Middle frontal gyrus (tissue), 1 donor: Measurements from ENCODE around the gene VPS13C.
"Not testable (repeated sequence)": the region's sequence is repeated elsewhere in the genome, so short reads cannot be mapped to it uniquely, and the experiment has no call there.

Experiments used
- DNase-seq: peaks from one replicate; pipeline ENCODE4 v3.0.0-alpha.2; 2015; ENCODE audit warnings: low spot score; ENCODE audit errors: extremely low spot score

VPS13C gene

GRCh38 chr15:62047282-62047827, 12.9 kb downstream of the VPS13C start:
- DNase-seq: no peak

DNA sequence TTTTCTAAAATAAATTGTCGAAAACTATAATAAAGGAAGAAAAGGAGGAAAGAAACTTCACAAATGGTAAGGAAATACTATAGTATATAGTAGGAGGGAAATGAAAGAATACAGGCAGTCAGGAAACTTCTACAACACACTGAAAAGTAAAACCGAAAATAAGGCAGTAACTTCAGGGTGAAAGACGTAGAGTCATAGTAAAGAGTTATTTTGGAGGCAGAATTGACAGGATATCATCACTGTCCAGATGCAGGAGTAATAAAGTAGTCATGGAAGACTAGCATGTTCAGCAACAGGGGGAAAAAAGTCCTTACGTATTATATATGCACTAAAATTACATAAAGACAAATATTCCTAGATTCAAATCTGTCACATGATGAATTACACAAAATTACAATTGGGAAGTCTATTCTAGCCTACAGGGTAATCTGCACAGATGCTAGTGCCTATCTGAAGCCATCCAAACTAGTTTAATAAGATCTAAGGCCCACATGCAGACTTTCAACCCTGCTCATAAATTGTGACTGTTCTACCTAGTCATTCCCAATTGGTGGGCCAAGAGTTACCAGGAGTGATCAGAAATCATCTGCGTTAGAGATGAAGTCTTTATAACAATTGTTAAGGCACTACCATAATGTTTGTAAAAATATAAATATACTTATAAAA, 14.0 kb downstream of the VPS13C start:
- DNase-seq: no peak

GRCh38 chr15:62035256-62035924, 24.9 kb downstream of the VPS13C start:
- DNase-seq: no peak

- no peak for DNase-seq
Observed at GRCh38 chr15:62027916-62028315, 32.3 kb downstream of the VPS13C start.

DNA sequence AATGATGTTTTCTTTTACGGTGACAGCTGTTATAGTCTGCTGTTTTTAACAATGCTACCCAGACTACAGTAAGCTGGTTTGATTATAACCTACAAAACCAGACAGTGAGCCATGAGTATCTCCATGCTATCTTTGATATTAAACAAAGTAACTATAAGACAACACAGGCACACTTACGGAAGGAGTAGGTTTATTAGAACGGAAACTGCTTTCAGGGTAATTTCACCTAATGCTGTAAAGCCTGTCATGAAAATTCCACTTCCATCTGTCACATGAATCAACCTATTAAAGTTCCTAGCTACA, 33.0 kb downstream of the VPS13C start:
- DNase-seq: no peak

DNA sequence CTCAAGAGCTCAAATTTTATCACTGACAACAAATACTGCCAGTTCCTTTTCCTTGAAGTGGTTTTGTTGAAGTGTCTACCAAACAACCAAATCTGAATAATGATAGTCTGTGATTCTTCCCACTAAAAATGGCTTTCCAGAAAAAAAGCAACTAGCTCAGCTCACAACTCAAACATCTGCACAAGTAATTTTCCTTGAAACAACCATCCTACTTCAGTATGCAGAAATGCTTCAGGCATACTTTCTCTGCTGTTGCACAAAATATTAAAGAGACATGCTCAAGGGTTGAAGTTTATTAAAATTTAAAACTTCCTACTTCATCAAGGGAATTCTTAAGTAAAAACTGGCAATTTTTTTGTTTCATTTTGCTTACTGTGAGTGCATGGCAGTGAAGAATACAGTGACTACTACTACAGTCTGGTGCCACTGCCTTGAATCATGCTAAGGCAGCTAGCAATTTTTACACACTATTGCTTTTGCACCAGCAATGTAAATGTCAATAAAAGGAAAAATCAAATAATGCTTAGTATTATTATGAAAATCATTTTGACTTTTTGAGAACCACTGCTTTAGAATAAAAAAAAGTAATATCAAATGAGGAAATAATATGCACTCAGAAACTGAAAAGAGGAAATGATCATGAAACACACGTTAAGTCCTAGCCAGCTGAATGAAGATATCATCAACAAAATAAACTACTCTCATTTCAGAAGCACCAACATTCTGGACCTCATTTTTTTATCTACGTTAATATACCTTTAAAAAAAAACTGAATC, 33.6 kb downstream of the VPS13C start:
- no peak for DNase-seq

DNA sequence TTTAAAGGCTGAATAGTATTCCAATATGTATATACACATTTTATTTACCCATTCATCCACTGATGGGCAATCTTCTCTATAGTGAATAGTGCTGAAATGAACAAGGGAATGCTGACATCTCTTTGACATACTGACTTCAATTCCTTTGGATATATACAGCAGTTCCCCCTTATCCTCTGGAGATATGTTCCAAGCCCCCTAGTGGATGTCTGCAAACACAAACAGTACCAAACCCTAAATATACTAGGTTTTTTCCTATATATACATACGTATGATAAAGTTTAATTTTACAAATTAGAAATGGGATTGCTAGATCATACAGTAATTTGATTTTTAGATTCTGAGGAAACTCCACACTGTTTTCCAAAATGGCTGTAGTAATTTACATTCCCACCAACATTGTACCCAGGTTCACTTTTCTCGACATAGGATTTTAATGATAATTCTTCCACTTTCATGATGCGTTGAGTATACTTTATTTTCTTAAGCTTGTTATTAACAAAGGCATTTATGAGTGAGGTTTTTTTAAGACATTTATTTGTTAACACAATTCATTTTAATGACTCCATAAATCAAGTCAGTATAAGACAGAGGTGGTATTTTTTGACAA, 38.2 kb downstream of the VPS13C start:
- no peak for DNase-seq

DNA sequence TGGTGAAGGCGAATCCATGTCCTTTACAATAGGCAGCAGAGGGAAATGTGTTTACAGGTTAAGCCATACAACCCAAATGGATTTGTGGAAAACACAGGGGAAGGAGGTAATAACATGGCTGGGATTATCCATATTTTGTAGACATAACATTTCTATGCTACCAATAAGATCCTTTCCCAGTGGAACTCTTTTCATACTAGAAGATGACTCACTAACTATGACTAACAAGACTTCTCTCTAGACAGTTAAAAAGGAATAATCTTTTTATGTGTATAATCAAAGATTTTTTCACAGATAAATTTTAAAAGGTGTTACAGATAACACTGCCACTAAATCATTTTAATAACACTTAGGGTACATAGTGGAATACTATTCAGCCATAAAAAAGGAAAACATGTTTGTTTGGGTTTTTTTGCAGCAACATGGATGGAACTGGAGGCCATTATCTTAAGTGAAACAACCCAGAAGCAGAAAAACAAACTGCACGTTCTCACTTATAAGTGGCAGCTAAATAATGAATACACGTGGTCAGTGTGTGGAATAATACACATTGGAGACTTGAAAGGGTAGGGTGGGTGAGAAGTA, 39.6 kb downstream of the VPS13C start:
- DNase-seq: no peak

- DNase-seq: not testable (repeated sequence)
Observed at GRCh38 chr15:62005354-62005753, 54.9 kb downstream of the VPS13C start.

- no peak for DNase-seq
Observed at GRCh38 chr15:61997786-61998185, 62.5 kb downstream of the VPS13C start.

DNA sequence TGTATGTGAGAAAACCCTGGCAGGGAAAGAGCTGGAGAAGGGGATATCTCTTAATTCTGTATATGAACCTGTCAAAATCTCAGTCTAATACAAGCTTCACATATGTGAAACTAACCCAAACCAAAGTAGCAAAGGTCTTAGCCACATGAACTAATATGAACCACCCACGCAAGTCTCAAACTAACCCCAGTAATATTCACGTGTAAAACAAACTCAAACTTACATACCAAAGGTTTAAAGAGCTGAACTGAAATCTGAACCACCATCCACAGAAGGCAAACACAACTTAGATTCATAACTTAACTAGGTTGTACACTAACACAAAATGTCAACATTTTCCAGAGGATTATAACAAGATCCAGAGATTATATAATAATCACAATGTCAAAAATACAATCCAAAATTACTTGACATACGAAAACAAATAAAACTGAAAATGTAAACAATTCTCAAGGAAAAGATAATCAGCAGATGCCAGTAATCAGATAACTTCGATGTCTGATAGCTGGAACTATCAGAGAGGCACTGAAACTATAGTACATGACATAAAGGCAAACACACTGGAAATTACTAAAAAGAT, 64.1 kb downstream of the VPS13C start:
- DNase-seq: no peak

DNA sequence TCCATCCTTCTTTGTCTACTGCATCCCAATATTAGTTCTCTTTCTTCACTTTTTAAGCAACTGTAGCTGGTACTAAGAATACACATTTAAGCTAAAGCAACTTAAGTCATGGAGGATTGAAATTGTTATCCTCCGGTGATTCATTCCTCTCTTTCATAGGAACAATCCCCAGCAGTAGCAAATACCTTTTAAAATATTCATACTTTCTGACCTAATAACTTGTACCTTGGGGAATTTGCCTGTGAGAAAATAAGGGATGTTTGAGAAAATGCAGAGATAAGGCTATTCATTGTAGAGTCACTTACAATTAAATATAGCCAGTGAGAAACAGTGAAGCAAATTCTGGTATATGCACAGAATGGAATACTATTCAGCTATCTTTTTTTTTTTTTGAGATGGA, 66.0 kb downstream of the VPS13C start:
- DNase-seq: no peak

DNA sequence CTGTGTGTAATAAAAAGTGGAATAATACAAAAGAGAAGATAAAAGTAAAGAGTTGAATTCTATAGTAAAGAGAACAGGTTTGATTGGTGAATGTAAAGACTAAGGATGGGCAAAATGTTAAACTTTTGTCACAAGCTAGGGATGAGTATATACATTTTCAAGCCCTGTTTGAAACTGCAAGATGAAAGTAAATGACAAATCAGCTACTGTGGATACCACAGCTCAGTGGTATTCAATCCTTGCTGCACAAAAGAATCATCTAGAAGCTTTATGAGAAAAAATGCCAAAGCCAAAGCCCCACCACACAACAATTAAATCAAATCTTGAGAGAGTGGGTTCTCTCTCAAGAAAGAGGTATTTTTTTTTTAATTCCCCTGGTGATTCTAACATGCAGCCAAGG, 67.7 kb downstream of the VPS13C start:
- no peak for DNase-seq

DNA sequence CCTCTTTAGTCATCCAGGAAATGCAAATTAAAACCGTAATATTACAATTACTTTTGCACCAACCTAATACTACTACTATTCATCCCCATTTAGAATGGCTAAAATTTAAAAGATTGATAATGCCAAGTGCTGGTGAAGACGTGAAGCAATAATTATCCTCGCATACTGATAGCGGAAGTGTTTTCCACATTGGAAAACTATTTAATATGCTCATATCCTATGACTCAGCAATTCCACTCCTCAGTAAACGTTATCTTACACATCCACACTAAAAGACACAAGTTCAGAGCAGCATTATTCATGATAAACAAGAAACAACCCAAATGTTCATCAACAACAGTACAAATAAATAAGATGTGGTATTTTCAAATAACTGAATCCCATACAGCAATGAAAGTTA, 70.6 kb downstream of the VPS13C start:
- no peak for DNase-seq

DNA sequence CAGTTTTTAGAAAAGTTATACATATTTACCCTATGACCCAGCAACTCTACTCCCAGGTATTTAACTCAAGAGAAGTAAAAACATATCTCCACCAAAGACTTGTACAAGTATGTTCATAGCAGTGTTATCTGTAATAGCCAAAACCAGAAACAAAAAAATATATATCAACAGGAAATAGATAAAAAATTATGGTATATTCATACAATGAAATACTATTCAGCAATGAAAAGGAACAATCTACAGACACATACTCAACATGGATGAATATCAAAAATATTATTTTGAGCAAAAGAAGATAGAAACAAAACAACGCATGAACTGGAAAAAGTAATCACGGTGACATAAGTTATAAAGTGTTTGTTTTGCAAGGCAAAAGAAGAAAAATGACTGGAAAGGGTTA, 72.4 kb downstream of the VPS13C start:
- no peak for DNase-seq

DNA sequence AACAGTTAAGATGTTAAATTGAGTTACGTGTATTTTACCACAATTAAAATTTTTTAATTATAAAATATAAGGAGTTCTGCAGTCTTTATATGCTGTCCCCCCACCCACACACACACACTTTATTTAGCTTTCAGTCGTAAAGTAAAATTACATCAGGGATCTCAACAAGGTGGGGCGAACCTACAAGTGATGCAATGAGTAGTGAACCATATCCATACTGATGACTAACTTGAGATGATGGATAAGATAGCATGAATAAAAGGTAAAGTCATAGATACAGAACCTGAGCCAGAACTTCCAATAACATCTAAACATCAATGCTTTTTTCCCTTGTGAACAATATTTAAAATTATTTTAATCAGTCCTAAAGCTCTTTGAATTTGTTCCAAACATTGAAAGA, 77.2 kb downstream of the VPS13C start:
- DNase-seq: no peak

DNA sequence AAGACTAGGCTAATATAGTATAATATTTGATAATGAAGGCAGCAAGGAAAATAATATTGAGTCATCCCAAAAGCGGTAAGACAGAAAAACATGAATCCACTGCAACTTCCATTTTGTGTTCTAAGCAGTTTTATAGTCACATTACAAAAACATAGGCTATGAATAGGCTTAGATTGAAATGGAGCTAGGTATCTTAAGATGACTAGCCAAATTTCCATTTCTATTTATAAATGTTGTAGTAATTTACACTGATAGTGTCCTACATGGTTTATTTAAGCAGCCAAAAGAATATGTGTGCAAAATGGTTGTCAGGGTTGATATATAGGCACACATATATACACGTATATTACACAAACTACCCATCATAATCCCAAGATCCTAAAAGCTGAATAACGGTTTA, 82.0 kb downstream of the VPS13C start:
- no peak for DNase-seq

GRCh38 chr15:61974759-61975158, 85.5 kb downstream of the VPS13C start:
- DNase-seq: no peak

DNA sequence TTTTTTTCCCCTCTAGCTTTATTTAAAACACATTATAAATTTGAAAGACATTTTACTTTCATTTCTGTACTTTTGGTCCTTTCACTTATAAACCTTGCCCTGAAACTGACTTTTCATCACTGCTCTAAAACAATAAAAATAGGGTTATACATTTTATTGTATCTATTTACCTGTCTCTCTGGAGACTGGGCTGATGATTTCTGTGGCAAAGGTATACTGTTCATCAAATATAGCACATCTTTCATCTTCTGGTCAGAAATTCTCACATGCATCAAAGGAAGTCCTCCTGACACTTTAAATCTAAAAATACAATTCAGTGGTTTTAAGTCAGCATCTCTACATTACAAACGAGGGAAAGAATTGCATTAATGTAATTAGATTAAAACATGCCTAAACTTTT, 86.1 kb downstream of the VPS13C start:
- no peak for DNase-seq

DNA sequence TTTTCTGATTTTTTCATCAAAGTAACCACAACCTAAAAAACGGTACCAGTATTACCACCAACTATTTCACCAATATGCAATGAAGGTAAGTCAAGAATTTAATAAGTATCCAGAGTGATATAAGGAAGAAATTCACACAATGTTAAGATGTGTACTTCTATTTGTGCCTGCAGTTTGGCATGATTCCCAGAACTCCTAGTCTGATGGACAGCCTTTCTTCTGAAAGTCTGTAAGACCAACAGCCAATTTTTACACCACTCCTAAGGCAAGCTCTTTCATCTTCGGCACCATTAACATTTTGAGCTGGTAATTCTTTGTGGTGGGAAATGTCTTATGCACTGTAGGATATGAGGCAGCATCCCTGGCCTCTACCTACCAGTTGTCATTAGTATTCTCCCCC, 108.3 kb downstream of the VPS13C start:
- DNase-seq: no peak

DNA sequence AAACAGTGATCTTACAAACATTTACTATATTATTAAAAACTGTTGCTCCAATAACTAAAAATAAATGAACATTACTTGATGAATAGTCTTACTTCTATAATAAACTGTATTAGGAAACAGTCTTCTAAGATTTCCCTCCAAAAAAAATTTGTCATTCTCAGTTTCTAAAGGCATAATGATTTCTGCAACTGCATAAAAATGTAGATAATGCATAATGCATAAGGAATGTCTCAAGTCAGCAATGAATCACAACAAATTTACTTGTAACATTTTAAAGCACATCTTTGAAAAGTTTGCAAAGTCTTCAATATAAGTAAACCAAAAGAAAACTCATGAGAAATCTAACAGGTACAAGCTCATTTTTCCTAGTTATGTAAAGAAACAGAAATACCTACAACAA, 113.5 kb downstream of the VPS13C start:
- no peak for DNase-seq
